GM03348 (cell line): Measurements from ENCODE around the gene ADRA2C.

ENCODE experiments used
- DNase-seq: peaks from one replicate; pipeline ENCODE4 v3.0.0; 2012; ENCODE audit warnings: low spot score

The ADRA2C gene

DNA sequence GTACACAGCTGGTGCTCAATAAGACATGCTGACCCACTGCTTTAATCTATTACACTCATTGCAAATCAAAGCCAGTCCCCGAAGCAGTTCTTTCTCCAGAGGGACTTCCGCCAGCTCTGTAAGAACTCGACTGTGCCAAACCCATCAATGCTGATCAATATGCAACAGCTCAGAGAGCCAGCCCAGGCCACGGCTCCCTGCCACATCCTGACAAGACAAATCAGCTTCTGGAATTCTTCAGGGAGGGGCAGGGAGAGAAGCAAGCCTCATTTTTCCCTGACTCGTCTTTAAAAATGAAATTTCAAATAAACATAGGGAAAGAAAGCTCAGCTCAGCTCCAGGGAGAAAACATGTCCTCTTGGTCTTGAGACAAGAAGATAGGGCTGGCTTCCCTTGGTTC lies 5.3 kb upstream of the ADRA2C start:
- peak; percentile 58 for DNase-seq

DNA sequence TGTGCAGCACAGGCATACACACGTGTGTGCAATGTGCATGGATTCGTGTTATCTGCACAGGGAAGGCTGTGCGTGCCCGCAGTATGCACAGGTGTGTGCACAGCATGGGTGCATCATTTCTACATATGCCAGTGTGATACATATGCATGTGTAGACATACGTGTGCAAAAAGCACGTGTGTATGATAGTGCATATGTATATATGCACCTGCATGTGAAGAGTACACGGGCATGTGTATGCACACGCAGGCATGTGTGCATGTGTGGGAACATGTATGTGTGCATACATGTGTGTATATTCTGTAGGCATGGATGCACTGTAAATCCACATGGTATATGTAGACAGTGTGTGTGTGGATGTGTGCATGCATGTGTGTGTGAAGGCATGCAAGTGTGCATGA lies 3.9 kb upstream of the ADRA2C start:
- no peak for DNase-seq

DNA sequence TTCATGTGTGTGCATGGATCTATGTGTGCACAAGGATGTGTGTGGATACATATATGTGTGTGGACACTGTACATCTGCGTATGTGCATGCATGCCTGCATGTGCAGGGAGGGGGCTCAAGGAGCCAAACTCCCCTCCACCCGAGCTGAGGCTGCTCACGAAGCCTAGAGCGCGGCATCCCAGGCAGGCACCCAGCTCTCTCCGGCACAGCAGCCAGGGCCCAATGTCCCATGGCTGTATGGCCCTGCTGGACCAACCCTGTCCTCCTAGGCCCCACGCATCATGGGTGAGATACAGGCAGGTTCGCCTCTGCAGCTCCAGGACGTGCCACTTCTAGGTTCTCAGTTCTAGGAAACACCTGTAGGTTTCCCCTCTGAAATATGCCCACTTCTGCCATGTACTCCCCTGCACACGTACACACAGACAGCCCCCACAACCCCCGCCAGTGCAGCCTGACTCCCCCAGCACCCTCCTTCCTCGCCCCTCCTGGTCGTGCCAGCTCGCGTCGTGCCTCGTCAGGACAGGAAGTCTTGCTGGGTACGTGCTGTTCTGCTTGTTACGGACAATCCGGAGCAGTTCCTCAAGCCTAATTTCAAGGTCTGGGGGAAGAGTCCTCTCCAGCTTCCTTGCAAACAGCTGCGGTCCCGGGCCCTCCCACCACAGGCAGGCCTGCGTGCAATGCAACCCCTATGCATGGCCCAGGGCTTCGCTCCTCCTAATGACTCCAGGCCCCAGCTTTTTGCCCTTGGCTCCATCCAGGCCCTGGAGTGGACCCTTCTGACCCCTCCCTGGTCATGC lies 3.2 kb upstream of the ADRA2C start:
- no peak for DNase-seq

DNA sequence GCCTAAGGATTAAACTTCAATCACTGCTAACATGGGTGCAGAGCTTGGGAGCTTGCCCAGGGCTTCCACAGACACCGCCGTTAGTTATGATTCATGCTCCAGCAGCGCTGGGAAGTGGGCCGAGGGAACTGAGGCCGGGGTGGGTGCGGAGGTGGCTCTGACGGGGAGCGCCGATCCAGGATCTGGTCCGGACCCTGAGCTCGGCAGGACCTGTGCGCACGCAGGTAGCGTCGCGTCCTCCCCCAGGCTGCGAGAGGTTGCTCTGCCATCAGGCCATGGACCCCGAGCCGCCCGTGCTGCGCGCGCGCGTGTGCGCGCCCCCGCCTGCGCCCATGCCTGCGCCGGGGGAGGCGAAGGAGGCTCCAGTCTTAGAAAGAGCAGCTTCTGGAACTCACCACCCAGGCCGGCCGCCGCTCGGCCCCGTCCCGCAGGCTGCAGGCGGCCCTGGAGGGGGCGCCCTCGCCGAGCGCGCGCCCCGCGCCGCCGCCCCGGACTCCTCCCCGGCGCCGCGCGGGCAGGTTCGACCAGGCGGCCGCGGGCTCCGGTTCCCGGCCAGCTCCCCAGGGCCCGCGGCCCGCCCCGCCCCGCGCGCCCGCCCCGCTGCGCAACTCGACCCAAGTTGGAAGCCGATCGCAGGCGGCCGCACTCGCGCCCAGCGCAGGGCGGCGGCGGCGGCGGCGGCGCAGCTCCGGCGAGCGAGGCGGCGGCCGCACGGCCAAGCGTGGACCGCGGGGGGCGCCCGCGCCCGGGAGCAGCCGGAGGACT lies 732 bp upstream of the ADRA2C start:
- peak; percentile 88 for DNase-seq

DNA sequence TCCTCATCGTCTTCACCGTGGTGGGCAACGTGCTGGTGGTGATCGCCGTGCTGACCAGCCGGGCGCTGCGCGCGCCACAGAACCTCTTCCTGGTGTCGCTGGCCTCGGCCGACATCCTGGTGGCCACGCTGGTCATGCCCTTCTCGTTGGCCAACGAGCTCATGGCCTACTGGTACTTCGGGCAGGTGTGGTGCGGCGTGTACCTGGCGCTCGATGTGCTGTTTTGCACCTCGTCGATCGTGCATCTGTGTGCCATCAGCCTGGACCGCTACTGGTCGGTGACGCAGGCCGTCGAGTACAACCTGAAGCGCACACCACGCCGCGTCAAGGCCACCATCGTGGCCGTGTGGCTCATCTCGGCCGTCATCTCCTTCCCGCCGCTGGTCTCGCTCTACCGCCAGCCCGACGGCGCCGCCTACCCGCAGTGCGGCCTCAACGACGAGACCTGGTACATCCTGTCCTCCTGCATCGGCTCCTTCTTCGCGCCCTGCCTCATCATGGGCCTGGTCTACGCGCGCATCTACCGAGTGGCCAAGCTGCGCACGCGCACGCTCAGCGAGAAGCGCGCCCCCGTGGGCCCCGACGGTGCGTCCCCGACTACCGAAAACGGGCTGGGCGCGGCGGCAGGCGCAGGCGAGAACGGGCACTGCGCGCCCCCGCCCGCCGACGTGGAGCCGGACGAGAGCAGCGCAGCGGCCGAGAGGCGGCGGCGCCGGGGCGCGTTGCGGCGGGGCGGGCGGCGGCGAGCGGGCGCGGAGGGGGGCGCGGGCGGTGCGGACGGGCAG lies 792 bp downstream of the ADRA2C start:
- peak; percentile 40 for DNase-seq

DNA sequence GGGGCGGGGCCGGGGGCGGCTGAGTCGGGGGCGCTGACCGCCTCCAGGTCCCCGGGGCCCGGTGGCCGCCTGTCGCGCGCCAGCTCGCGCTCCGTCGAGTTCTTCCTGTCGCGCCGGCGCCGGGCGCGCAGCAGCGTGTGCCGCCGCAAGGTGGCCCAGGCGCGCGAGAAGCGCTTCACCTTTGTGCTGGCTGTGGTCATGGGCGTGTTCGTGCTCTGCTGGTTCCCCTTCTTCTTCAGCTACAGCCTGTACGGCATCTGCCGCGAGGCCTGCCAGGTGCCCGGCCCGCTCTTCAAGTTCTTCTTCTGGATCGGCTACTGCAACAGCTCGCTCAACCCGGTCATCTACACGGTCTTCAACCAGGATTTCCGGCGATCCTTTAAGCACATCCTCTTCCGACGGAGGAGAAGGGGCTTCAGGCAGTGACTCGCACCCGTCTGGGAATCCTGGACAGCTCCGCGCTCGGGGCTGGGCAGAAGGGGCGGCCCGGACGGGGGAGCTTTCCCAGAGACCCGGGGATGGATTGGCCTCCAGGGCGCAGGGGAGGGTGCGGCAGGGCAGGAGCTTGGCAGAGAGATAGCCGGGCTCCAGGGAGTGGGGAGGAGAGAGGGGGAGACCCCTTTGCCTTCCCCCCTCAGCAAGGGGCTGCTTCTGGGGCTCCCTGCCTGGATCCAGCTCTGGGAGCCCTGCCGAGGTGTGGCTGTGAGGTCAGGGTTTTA lies 1.5 kb downstream of the ADRA2C start:
- DNase-seq, result no peak

DNA sequence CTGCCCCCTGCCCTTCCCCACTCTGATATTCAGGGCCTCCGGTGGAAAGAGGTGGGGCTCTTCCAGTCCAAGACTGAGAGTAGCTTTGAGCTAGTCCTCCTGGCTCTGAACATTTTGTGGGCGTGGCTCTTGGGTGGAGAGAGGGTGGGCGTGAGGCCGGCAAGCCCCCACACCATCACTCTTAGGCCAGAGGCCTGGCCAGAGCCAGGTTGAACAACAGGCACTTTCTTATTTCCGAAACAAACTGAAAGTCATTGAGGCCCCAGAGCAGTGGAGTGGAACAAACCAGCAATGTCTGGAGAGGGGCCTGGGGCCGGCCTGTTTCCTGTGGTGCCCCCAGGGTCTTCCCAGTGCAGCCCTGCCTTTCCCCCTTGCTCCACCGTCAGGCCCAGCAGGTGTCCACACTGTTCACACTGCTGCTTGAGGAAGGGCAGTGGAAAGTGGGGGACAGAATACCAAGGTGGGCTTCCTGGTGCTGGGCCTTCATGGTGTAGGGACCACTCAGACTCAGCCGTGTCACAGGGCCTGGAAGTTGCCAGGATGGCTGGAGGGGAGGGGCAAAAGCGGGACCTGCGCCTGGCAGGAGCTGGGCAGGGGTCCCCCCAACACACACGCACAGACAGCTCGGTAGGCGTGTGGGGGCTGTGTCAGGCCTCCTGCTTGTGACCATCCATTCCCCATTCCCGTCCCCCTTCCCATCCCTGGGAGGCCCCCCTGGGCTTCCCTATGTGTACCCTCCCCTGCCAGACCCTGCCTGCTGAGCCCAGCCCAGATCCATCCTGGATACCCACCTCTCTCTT lies 2.9 kb downstream of the ADRA2C start:
- DNase-seq, result no peak

DNA sequence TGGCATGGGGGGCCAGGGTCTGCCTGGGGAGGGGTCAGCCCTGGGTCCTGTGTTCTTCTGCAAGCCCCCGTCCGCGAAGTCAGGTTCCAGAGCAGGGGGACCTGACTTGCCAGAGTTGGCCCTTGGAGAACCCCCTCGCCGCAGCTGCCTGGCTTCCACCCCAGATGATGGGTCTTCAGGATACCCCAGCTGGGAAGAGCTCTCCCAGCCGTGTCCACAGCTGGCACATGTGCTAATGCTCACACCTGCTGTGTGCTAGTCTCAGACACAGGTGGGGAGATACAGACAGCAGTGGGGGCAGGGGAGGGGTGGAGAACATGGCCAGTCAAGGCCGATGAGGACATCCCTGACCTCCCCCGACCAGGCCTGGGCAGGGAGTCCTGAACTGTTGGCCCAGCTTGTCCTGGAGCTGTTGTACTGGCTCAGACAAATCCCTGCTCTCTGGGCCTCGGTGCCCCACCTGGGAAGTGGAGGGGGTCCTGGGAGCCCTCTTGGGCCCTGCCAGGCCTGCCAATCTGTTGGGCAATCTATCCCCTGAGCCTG lies 3.5 kb downstream of the ADRA2C start:
- DNase-seq, result no peak

DNA sequence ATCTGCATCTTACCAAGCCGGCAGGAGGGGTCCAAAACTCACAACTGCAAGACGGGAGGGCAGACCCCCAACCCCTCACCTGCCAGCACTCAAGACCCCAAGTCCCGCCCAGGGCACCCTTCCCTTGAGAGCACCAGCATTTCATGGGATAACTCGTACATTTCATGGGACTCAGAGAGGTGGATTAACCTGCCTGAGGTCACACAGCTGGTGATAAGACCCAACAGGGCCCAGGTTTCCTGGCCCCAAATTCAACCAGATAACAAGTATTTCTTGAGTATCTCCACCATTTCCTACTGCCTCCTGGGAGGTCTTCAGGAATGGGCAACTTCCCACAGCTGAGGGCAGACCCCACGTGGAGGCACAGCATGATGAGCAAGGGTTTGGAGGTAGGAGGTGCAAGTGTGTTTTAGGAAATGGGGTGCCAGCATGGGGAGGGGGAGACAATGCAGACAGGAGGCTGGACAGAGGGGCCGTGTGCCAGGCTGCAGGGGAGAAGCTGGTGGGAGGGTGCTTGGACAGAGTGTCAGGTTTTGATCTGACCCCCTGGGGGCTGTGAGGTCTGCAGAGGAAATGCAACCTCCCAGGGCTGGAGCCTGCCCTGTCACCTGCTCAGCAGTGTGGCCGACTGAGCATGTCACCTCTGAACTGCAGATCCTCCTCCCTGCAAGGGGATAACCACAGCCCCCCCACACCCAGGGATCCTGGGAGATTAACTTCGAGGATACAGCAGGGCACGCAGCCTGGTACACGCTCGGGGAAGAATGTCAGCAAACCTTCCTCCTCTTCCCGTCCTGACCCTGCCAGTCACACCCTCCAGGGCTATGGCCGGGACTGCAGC lies 4.4 kb downstream of the ADRA2C start:
- no peak for DNase-seq

DNA sequence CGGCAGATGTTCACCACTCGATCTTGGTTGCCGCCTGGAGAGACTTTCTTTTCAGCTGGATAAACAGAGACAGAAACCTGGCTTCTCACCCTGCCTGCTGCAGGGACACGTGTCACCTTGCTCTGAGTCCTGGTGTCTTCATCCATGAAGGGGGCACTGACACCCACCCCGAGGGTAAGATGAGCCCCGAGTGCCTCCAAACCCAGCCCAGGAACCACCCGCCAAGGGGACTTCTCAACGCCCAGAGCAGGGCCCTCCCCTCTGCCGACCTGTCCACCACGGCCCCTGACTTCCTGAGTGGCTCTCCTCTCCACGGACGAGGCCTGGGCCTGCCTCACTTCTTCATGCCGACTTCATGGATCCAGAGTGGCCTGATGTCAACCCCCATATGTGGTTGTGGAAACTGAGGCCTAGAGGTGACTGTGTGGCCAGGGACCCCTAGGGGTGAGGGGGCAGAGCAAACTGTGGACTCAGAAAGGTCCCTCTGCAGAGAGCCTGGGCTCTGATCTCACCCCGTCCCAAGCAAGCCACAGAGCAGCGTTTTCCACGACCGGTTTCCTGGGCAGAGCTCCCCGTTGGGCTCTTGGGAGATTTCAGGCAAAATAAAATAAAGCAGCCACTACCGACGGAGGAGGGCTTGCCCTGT lies 5.1 kb downstream of the ADRA2C start:
- DNase-seq, result no peak

DNA sequence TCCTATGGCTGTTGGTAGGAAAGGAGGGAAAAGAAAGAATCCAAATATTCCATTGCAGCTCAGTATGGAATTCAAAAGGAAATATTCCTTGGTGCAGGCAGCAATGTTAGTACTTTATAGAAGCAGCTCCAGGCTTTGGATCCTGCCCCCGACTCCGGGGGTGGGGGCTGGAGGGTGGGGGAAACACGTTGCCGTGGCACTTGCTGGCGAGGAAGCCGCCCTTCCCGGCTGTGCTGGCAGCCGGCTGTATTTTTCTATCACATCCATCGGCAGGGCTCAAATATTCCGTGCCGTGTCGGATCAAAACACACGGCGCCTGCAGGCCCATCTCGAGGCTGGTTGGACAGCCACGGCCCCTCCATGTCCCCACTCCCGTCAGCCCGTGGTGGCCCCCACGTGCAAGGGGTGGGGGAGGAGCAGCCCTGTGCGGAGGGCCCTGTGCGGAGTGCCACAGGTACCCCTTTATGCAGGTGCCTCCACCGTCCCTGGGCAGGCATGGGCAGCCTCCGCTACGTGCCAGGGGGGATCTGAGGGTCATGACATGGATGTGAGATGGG lies 5.8 kb downstream of the ADRA2C start:
- no peak for DNase-seq

DNA sequence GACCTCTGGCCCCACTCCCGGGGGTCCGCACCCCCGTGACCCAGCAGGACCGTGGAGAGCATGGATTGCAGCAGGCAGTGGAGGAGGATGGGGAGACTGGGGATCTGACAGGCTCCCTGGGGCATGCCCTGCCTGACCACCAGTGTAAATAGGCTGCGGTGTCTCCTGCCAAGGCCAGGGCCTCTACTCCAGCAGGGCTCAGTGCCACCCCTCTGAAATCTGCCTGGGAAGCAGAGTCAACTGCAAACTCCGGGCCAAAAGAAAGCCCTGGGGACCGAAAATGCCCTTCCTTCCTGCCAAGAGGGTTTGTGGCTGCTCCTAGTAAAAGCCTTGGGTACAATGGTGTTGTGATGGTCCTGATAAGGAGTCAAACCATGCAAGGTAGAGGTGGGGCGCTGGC lies 6.4 kb downstream of the ADRA2C start:
- DNase-seq, result no peak

DNA sequence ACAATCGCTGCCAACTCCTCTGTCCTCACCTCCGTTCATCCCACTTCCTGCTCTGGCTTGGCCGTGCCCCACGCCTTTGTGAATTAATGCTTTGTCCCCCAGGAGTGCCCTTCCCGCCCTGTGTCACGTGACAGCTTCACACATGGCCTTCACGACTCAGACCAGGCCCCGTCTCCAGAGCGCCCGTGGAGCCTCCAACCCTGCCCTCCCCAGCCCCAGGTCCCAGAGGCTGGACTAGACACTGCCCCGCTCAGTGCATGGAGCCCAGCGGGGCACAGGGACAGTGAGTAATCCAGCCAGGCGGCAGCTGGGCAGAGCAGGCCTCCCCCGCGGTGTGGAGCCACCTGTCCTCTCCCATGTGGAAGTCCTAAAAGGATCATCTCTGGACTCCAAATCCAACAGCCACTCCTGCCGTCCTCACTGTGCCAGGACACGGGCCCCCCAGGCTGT lies 7.4 kb downstream of the ADRA2C start:
- no peak for DNase-seq

DNA sequence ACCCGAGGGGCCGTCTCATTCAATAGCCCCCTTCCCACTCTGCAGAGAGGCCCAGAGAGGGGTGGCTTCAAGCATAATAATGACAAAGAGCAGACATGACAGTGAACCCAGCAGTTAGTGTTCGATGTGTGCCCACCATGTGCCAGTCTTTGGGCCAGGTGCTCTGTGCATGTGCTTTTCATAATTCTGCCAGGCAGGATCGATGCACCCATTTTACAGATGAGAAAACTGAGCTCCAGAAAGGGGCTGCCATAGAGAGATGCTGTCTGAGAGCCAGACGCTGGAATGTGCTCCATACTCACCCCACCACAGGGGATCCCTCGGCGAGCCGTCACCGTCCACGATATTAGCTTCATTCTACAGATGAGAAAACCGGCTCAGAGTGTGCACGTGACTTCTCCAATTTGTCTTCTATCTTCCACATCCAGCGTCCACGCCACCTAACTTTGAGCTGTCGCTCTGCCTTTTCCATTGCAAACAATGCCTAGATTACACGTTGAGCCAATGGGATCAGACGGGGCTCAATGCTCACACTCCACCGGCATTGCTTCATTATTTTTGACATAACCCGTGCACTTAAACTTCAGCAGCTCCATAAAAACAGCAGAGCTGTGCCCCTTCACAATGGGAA lies 8.2 kb downstream of the ADRA2C start:
- DNase-seq, result no peak

DNA sequence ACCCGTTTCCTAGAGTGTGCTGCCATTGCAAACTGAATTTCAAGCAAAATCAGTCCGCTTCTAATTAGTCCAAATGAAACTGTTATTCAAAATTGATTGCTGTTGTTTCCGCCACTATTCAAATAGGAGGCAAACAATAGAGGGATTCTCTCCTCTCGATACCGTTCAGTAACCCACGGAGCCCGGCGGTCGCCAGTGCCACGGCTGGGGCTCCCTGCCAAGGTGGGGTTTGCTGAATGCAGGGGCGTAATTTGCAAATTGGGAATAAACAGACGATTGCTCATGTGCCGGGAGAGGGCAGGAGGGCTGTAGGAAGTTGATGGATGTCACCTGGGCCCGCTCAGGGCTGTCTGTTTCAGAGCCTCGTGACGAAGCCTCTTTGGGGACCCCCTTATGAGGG lies 8.8 kb downstream of the ADRA2C start:
- DNase-seq, result no peak

DNA sequence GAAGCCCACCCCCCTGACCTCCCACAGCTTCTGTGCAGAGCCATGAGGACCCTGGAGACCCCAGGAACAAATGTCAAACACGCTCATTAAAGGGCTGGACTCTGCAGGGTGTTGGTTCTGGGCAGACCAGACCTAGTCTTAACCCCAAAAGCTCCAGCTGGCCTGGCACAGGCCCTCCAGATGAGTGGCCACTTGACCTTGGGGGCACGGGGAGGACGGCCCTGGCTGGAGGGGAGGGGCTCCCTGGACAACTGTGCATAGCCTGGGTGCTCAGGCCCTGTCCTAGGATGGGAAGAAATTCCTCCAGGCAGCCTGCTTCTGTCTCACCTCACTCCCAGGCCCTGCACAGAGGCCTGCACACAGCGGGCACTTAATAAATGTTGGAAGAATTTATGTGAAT lies 9.4 kb downstream of the ADRA2C start:
- no peak for DNase-seq

DNA sequence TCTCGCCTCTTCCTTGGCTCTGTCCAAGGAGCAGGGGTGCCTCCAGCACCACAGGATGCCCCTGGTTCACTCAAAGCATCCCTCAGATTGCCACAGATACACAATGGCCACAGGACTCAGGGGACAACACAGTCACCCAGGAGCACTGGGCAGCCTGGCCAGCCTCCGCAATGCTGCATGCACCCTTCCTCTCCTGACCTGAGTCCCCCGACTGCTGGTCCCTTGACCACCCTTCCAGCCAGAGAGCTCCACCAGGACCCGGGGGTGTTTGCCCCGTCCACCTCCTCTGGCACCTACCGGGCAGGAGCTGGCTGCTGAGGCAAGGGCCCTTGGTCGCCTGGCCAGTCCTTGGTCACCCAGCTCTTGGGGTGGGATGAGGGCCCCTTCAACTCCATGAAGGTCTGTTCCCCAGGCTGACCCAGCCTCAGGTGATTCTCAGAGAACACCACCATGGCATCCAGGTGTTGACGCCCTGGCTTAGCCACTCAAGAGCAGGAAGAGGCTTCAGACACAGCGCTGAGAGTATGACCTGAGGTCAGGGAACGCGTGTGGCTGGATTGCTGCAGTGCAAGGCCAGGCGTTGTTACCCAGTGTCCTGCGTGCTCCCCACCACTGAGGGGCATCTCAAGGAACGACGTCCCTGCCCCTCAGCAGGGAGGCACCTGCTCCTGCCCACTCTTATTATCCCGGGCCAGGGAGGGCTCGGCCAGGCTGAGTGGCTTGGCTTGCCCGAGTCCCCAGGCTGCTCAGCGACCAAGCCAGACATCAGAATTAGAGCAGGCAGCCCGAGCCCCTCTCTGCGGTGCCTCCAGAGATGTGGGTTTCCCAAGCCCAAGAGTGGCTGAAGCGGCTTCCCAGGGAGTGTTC lies 10.2 kb downstream of the ADRA2C start:
- no peak for DNase-seq

DNA sequence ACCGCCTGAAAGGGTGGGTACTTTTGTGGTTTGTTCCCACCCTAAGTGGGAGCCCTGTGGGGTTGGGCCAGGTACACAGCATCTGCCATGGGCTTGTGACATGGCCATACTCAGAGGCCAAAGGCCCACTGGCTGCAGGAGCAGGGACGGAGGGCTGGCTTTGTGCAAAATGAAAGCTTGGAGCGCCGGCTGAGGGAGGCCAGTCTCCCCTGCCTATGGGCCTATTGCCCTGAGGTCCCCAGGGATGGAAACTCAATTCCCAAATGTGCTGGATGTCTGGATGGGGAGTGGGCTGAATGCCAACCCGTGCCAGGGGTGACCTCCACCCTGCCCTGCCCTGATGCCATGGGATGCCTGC lies 10.8 kb downstream of the ADRA2C start:
- DNase-seq, result no peak
